HG02973 (cell line): ENCODE data around the gene TM9SF3.
"Not testable (repeated sequence)": the region's sequence is repeated elsewhere in the genome, so short reads cannot be mapped to it uniquely, and the experiment has no call there.

ENCODE experiments used
- ATAC-seq: cut with Tn5 transposase; IDR thresholded peaks from one replicate; pipeline ENCODE4 v1.9.1; 2021; ENCODE audit warnings: moderate library complexity; ENCODE audit not compliant: unreplicated experiment

Gene TM9SF3

DNA sequence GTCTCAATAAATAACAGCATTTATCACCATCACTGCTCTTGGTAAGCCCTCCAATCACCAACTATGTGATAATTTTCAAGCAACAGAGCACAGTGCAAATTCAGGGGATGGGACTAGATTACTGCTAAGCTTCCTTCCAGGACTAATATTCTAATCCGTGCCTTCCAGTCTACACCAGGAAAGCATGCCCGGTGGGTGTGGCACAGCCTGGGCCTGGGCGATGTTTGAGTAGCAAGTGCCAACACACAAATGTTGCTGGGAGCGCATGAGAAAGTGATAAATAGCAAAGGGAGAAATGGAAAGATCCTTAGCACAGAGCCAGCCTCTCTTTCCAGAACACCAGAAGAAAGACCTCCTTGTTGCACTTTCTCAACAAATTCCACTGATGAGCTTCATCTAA is 13.5 kb upstream of the TM9SF3 start:
- no peak for ATAC-seq

DNA sequence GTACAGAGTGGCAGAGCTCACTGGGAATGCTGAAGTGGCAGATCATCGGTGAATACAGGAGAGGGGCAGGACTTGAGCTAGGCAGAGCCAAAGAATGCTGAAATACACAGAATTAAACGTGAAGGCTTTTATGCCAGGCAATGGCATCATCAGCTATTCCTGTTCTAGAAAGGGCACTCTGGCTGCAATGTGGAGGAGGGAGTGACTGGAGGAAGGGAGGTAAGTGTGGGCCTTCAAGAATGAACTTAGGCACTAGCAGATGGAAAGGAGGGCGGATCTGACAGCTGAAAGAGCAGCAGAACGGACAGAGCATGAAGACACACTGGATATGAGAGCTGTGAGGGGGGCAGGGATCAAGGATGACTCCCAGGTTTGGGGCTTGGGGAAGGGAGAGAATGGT is 12.0 kb upstream of the TM9SF3 start:
- no peak for ATAC-seq

DNA sequence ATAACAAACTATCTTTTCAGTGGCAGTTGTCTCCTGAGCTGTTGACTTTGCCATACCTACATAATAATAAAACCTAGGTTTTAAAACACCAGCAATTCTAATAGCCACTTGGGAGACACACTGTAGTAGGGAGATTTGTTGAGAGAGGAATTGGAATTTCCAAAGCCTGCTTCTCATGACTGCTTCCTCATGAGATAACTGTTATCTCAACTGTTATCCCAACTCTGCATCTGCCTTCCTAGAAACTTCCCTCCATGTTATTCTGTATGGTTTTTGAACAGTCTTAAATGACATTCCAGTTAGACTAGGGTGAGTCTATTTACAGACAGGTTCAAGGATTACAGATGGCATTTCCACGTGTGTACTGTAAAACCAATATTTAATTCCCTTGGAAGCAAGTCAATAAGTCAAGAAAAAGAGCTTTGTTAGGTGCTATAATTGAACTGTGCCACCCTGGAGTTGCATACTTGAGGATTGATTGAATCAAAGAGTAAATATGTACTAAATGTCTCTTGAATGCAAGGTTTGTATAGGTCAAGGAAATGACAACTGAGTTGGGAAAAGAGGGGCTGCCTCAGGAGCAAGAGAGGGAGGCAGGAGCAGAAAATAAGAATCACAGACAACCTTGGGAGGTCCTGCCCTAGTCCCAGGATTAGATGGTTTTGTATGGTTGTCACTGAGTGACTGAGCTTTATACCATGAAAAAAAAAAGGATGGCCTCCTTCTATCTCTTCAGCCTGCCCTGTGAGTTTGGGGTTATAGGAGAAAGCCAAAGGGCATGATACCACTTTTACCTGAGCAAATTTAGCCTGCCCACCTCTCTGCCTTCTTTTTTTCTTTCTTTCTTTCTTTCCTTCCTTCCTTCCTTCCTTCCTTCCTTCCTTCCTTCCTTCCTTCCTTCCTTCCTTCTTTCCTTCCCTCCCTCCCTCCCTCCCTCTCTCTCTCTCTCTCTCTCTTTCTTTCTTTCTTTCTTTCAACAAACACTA is 9.9 kb upstream of the TM9SF3 start:
- ATAC-seq: no peak

DNA sequence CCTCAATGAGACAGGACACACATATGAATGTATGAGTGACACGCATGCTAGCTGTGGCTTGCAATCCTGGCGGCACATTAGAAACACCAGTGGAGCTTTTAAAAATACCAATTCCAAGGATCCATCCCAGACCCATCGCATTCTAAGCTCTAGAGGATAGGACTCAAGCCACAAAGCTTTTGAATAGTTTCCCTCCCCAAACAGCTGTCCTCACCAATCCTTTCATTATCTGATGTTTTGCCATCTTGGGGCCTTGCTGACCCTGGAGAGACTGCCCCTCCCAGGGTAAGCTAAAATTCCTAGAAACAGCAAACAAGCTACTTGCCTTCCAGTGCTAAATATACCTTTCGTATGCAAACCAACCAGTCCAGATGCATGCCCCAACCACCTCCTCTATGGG is 8.9 kb upstream of the TM9SF3 start:
- no peak for ATAC-seq

DNA sequence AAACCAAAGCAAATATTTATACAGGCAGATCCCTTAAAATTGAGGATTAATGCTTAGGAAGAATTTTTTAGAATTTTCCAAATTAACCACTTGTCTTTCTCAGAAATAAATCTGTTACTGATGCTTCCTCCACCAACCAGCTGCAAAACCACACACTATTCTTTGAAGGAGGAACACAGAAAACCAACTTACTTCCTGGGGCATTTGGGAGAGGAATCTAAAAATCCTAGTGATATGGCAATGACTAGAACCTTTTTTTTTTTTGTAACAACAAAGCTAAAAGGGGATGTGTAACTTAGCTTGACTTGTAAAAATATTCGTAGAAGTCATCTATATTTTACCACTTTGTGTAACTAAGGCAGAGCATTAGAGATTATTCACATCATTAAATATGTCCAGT is 5.1 kb upstream of the TM9SF3 start:
- no peak for ATAC-seq

DNA sequence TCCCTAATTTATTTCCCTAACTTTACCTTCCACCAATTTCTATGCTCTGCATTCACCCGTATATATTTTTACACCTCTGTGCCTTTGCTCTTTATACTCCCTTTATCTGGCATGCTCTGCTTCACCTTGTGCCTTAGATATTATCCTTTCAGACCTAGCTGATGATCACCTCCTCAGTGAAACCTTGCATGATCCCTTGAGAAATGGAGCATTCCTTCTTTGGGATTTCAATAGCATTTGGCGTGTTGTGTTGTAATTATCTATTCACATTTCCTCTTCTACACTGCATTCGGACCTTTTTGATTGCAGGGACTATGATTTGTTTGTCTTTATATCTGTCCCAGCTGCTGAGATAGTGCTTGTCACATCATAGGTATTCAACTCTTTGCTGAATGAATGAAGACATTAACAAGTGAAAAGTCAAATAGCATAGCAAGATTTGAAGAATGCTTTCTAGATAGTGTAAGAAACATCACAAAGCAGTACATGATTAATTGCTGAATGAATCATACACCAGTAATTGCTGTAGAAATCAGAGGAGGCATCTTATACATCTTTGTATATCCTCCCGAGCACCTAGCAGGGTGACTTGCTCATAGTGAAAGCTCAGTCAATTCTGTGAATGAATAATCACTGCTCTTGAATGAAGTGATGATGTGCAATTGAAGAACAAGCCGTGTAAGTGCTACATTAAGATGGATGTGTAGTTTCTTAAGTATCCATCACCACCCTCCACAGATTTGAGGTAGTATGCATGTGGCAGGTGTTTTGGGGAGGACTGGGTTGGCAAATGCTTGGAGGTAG is 2.0 kb upstream of the TM9SF3 start:
- peak; percentile 45 for ATAC-seq

DNA sequence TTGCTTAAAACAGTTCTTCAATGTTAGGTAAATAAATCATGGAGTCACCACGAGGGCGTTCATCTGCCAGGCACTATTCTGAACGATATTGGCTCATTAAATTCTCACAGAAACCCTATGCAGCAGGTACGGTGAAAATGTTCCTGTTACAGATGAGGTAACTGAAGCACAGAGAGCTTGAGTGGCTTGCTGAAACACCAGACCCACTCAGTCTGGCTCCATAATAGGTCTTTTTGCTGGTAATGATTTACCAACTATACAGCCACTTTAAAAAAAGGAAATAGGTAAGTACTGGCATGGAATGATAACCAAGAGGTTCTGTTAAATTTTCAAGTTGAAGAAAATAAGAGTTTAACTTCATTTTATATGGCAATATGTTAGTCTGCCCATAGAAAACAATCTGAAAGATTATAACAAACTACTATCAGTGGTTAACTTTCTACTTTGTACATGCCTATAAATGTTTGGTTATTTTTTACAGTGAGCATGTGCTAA is 1.3 kb upstream of the TM9SF3 start:
- ATAC-seq: no peak

DNA sequence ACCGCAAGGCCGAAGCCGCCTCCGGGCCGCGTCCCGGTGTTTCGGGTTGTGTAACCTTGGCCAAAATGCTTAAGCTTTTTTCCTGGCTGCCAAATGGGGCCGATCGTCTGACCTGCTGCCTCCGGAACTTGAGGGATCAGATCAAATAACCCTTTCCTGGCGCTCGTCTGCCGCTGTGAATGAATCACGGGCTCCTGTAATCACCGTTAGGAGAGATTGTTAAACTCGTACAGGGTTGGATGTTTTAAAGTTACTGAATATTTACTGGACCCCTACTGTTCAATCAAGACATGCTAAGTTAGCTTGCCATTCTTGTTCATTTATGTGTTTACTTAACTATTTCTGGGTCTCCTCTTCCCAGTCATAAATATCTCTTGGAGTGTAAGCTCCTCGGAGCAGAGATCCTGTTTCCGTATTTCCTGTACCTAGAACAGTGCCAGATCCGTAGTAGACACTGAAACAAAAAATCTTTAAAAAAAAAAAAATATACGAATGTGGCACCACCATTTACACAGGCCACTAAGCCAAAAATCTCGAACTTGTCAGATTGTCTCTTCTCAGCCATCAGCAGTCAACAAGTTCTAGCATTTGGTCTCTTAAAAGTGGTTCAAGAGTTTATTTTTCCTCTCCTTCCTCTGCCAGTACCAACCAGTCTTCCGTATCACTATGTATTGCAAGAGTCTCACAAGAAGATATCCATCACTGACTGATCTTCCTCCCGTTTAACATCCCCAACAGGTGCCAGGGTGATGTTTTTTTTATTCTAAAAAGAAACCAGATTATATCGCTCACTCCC is 650 bp upstream of the TM9SF3 start:
- ATAC-seq: no peak

DNA sequence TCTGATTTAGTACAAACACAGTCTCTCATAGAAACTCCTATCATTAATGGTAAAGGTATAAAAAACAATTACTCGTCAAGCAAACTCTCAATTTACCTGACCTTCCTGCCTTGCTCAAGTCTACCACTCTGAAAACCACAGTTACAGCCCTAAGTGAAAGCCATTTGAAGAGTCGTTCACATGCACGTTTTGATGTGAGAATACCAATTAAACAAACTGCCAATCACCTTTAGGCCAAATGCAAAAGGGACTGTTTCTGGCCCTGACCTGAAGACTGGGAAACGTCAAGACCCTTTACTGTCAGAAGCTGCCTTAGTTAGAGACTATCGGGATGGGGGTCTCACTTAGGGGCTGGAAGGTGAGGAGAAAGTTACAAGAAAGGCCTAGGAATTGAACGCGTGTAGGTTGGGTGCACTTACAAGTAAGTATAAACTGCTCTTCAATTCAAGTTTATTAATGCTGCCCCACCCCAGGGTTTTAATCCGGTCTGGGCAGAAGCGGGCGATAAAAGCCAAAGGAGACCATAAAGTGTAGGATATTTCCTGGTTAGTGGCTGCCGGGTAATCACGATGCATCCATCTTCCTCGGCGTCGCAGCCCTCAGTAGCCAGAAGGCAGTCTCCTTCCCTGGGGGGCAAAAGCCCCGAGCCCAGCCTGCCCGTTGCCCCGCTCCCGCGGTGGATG is 935 bp downstream of the TM9SF3 start:
- ATAC-seq: peak; percentile 7

DNA sequence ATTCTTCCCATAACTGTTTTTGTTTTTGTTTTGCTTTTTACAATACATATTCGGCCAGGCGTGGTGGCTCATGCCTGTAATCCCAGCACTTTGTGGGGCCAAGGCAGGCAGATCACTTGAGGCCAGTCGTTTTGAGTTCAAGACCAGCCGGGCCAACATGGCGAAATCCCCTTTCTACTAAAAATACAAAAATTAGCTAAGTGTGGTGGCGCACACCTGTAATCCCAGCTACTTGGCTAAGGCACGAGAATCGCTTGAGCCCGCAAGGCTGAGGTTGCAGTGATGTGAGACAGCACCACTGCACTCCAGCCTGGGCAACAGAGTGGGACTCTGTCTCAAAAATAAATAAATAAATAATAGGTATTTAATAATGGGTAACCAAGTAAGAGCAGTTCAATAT is 2.3 kb downstream of the TM9SF3 start:
- ATAC-seq: no peak

DNA sequence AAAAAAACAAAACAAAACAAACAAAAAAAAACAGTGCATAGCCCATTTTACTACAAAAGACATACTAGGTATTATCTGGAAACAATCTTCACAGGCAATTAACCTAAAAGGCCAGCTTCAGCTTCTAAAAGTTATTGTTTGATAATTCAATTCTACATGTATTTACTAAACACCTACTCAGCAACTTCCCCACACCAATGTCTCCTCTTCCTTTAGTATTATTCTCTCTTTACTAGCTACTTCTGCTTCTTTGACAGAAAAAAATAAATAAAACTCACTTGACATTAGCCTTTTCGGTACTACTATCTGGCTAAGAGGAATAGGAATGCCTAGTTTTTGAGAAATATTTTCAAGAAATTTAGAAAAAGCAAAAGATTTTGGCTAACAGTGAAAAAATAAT is 2.8 kb downstream of the TM9SF3 start:
- ATAC-seq: no peak

DNA sequence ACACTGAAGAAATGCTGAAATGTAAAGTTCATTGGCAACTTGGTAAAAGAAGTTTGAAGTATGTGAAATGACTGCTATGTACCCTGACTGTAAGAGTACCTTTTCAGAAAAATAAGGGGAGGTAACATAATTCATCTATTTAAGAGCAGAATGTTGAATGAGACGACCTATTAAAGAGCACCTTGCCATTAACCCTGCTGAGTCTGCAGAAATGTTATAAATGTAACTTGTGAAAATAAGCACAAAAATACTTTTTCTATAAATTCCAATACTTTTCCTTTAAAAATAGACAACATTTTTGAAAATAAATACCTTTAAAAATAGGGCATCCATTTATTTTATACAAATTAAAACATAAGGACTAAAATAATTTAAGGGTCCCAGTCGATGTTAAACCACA is 7.7 kb downstream of the TM9SF3 start:
- ATAC-seq: no peak

DNA sequence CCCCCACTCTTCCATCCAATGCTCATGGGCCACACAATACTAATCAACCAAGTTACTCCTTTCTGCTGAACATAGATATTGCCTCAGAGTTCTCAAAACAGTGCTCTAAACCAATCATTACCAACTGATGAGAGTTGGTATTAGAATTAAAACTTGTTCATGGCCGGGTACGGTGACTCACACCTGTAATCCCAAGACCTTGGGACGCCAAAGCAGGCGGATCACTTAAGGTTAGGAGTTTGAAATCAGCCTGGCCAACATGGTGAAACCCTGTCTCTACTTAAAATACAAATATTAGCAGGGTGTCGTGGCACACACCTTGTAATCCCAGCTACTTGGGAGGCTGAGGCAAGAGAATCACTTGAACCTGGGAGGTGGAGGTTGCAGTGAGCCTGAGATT is 8.2 kb downstream of the TM9SF3 start:
- ATAC-seq: no peak

DNA sequence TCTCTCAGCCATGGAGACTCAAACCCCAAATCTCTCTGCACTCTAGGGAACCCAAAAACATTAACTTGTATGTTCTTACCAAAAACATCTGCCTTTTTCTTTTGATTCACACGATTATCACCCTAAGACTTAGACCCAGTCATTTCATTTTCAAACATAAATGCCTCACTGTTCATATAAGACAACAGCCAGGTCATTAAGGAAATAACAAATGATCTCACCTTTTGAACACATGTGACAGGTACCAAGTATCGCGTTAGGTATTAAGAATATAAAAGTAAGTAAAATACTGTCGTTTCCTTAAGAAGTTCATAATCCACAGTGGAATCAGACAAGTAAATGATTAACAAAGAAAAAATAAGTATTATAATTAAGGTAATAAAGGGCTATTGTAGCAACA is 8.8 kb downstream of the TM9SF3 start:
- no peak for ATAC-seq

DNA sequence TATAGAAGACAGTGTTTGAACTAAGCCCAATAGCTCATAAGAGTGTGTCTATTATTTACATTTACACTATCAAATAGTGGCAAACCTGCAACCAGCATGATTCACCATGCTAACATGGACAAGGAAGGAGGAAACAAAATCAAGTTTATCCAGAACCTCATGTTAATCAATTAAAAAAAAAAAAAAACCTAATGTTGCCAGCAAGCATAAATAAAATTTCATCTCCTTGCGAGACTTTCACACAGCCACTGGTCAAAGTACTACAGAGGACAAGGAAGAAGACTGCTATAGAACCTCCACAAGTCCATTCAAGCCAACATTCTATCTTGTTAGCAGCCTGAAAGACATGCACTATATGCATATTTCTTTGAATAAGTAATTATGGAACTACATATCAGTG is 9.7 kb downstream of the TM9SF3 start:
- ATAC-seq: no peak

DNA sequence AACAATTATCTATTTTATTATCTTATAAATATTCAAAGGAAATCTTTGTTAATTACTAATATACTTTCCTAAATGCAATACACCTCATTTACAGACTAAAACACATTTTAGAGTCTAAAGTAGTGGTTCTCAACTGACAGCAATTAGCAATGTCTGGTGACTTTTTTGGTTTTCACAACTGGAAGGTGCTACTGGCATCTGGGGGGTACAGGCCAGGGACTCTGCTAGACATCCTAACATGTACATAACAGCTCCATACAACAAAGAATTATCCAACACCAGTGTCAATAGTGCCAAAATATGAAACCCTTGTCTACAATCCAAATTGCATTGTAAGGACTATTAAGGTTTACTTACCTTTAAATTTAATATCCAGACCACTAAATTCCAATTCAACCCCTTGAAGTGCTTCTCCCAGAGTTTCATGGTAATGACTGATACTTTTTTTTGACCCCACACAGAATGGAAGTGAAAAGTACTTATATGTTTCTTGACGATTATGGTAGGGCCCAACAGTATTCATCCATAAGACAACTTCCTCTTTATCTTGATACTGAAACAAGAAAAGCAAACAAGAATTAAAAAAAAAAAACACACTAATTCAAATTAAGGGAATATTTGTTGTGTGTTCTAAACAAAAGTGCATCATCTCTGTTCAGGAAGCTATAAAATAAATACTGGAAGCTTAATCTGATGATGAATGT is 10.4 kb downstream of the TM9SF3 start:
- no peak for ATAC-seq

DNA sequence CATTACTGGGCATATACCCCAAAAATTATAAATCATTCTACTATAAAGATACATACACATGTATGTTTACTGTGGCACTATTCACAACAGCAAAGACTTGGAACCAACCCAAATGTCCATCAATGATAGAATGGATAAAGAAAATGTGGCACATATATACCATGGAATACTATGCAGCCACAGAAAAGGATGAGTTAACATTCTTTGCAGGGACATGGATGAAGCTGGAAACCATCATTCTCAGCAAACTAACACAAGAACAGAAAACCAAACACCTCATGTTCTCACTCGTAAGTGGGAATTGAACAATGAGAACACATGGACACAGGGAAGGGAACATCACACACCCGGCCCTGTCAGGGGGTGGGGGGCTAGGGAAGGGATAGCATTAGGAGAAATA is 12.2 kb downstream of the TM9SF3 start:
- ATAC-seq: not testable (repeated sequence)

DNA sequence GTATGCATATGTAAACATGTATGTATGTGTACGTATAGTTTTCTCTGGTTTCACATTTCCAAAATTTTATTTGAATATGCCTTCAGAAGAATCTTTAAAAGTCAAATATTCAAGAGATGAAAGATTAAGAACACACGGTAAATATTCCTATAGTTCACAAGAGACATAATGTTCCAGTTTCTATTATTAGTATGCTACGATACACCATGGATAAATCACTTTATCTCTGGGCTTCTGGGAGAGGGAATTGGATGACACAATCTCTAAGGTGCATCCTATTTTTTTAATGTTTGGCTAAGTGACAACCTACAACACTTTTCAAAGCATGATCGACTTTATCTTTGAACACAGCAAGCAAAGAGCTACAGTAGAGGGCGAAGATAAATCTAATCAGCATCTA is 13.8 kb downstream of the TM9SF3 start:
- ATAC-seq: no peak

DNA sequence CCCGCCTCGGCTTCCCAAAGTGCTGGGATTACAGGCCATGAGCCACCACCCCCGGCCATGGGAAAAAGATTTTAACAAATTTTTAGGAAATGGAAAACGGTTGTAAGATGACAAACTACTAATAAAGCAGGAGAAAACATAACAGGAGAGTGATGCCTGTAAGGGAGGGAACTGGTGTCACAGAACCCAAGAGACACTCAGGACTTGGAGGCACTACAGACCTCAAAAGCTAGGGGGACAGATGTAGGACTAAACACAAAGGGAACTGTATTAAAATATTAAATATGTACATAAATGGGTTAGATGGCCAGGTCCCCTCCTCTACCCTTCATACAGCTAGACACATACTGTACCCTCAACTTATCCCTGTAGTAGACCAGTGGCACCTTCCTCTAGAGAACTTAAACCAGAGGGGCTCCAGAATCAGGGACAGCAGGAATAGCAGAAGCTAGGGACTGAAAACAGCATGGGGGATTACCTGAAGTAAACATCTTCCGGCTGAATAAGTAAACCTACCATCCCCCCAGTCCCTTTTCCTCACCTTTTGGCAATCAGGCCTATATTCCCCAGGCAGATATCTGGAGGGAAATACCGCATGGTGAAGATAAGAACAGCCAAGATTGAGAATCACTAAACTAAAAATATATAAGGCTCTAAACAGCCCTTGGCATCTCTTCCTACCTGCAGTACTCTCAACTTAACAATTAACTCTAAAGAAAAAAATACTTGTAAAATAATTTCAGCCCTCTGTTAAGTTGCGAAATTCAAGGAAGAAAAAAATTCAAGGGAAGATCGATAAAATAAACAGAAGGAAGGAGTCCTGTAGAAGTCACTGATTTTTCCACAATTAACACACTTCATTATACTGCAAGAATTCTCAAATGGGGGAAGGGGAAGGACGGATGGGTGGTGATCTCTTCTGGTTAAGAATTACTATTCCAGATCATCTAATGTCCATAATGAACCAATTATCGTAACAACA is 15.5 kb downstream of the TM9SF3 start:
- no peak for ATAC-seq
